BJ (cell line): ENCODE measurements around the gene ZNF740. TPM values are rescaled to one million over a fixed set of nuclear protein-coding genes. Genes with fewer than 3 reads are reported as not detected.
"Not testable (repeated sequence)": the region's sequence is repeated elsewhere in the genome, so short reads cannot be mapped to it uniquely, and the experiment has no call there.

ENCODE experiments used
- CTCF ChIA-PET: fragments of 350-600 bp; formaldehyde crosslinking; extraction: SDS; loops from one replicate; lab custom pipeline; 2021; ENCODE audit warnings: antibody characterized with exemption, inconsistent platforms; lab: Yijun Ruan, JAX
- POLR2A ChIA-PET: fragments of 300-600 bp; sonication (Branson Sonifier 250); formaldehyde crosslinking; extraction: SDS; loops from one replicate; lab custom pipeline; 2021; ENCODE audit warnings: antibody characterized with exemption; lab: Charles Lee
- DNase-seq: peaks from one replicate; pipeline ENCODE4 v3.0.0-alpha.2; 2011; ENCODE audit warnings: low read depth
- H3K27me3 ChIP-seq: 2 replicates; pipeline ENCODE4 v1.6.0; 2011; ENCODE audit warnings: low read length; ENCODE audit not compliant: control insufficient read depth, insufficient read depth
- H3K36me3 ChIP-seq: 2 replicates; pipeline ENCODE4 v1.5.1; 2011; ENCODE audit warnings: low read length; ENCODE audit not compliant: control insufficient read depth, insufficient read depth
- H3K4me3 ChIP-seq: 2 replicates; pipeline ENCODE4 v1.5.1; 2011; ENCODE audit warnings: low read depth, mild to moderate bottlenecking, control low read depth, low read length
- polyA plus RNA-seq: library from polyadenylated mRNA; depleted of rRNA; stranded (reverse); fragments of >200 nt; gene quantifications from 2 replicates; pipeline ENCODE4 v1.2.3, GENCODE V29; 2011
- TF ChIP-seq, protein P1 (sequence below): IDR thresholded peaks from 2 replicates; pipeline ENCODE4 v1.5.1; 2011; ENCODE audit warnings: low read depth, mild to moderate bottlenecking, control low read depth, inconsistent platforms, low read length, moderate library complexity; ENCODE audit not compliant: insufficient read depth

ZNF740 gene
- polyA plus RNA-seq, 1 experiment: 15.7 TPM

DNA sequence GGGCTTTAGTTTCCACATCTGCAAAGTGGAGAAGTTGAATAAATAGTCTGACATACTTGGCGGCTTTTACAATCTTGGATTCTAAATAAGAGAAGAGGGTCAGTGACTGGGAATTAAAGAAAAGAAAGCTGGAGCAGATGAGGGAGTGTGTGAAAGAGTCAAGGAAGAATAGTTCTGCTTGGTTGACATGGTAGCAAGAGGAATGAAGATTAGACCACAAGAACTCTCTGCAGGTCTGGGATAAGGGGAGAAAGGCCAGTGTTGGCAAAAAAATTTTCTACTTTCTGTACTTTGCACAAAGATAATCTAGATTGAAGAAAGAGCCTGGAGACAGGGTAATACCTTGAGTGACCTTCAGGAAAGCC is 20.6 kb downstream of the ZNF740 start:
- no peaks in the 10 kb centered on the region for H3K36me3 ChIP-seq
- no peak overlapping the region for H3K4me3 ChIP-seq
- TF ChIP-seq, protein P1, sequence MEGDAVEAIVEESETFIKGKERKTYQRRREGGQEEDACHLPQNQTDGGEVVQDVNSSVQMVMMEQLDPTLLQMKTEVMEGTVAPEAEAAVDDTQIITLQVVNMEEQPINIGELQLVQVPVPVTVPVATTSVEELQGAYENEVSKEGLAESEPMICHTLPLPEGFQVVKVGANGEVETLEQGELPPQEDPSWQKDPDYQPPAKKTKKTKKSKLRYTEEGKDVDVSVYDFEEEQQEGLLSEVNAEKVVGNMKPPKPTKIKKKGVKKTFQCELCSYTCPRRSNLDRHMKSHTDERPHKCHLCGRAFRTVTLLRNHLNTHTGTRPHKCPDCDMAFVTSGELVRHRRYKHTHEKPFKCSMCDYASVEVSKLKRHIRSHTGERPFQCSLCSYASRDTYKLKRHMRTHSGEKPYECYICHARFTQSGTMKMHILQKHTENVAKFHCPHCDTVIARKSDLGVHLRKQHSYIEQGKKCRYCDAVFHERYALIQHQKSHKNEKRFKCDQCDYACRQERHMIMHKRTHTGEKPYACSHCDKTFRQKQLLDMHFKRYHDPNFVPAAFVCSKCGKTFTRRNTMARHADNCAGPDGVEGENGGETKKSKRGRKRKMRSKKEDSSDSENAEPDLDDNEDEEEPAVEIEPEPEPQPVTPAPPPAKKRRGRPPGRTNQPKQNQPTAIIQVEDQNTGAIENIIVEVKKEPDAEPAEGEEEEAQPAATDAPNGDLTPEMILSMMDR: no peak
- H3K27me3 ChIP-seq: no peaks in the 10 kb centered on the region
- POLR2A ChIA-PET: no interaction called here
- no peak for DNase-seq
- CTCF ChIA-PET: interaction anchor here (1.2 to 4.7 kb wide), 3 partner anchors 10 to 135 kb away, joined by 3 to 37 read pairs (median 8); no protein-coding TSS in a partner anchor

DNA sequence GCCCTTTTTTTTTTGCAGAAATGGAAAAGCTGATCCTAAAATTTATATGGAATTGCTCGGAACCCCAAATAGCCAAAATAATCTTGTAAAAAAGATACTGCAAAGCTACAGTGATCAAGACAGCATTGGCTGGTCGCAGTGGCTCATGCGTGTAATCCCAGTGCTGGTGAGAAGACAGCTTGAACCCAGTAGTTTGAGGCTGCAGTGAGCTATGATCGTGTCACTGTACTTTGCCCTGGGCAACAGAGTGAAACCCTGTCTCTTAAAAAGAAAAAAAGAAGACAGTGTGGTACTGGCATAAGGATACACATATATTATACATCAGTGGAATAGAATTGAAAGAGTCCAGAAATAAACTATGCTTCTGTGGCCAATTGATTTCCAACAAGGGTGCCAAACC is 21.1 kb downstream of the ZNF740 start:
- TF ChIP-seq, protein P1: no peak
- Histone ChIP-seq H3K27me3 (no peaks in the 10 kb centered on the region), H3K4me3 (no peak overlapping the region), H3K36me3 (no peaks in the 10 kb centered on the region)
- ChIA-PET CTCF (interaction anchor here (0.8 to 1.8 kb wide), 5 partner anchors 12 to 143 kb away, joined by 3 to 8 read pairs (median 3); no protein-coding TSS in a partner anchor), POLR2A (interaction anchor here (0.6 kb wide), 1 partner anchor 21 kb away, joined by 3 read pairs; the partner anchor contains the start of genes CSAD and ZNF740)
- DNase-seq: no peak

DNA sequence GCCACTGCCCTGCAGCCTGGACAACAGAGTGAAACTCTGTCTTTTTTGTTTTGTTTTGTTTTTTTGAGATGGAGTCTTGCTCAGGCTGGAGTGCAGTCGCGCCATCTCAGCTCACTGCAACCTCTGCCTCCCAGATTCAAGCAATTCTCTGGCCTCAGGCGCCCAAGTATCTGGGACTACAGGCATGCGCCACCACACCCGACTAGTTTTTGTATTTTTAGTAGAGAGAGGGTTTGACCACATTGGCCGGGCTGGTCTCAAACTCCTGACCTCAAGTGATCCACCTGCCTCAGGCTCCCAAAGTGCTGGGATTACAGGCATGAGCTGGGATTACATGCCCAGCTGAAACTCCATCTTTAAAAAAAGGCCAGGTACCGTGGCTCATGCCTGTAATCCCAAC is 21.8 kb downstream of the ZNF740 start:
- CTCF ChIA-PET: interaction anchor here (0.8 to 1.6 kb wide), 5 partner anchors 12 to 142 kb away, joined by 3 to 7 read pairs (median 3); a partner anchor contains a TSS
- DNase-seq, H3K27me3 ChIP-seq, H3K4me3 ChIP-seq, H3K36me3 ChIP-seq, POLR2A ChIA-PET: not testable (repeated sequence)

DNA sequence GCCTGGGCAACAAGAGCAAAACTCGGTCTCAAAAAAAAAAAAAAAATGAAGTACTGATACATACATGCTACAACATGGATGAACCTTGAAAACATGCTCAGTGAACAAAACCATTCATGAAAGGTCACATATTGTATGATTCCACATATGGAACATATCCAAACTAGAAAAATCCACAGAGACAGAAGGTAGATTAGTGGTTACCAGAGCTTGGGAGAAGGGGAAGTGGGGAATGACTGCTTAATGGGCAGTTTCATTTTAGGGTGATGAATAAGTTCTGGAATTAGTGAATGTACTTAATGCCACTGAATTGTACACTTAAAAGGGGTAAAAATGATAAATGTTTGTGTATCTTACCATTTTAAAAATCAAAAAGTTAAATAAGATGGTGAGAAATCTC is 23.8 kb downstream of the ZNF740 start:
- DNase-seq: no peak
- H3K4me3 ChIP-seq: no peak overlapping the region
- H3K27me3 ChIP-seq: no peaks in the 10 kb centered on the region
- ChIA-PET POLR2A (no interaction called here), CTCF (interaction anchor here (0.9 to 1.6 kb wide), 3 partner anchors 9 to 138 kb away, joined by 3 to 5 read pairs (median 3); no protein-coding TSS in a partner anchor)
- TF ChIP-seq, protein P1: no peak
- H3K36me3 ChIP-seq: peaks cover 1% of the 10 kb centered on the region

DNA sequence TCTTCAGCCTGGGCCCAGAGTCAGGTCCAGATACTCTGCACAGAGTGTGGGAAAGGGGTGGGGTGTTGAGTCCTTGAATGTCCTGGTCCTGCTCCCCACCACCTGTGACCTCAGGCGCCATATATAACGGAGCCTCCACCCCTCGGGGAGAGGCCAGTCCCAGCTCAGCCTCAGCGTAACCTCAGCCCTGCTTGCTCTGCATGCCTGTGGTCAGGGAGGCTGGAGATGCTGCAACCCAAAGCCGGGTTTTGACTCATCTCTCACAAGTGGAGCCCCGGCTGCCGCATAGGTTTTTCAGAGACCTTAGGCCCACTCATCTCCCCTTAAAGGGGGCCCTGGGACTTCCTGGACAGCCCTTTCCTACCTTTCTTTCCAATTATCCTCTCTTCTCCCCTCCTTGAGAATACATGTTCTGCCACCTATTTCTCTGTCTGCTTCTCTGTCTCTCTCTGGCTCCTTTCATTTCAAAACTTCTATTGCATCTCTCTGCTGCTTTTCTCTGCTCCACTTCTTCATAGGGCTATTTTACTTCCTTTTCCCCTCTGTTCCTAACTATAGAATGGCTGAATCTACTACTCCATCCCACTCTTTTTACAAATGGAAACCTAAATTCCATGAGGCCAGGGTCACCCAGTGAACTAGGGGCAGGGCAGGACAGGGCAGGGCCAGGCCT is 25.4 kb downstream of the ZNF740 start:
- ChIA-PET POLR2A (no interaction called here), CTCF (interaction anchor here (0.7 to 2.1 kb wide), 4 partner anchors 8 to 116 kb away, joined by 3 to 6 read pairs (median 4); partner anchors contain the start of gene MYG1)
- H3K36me3 ChIP-seq: peaks cover 5% of the 10 kb centered on the region
- no peak overlapping the region for H3K4me3 ChIP-seq
- no peaks in the 10 kb centered on the region for H3K27me3 ChIP-seq
- no peak for DNase-seq
- TF ChIP-seq, protein P1: no peak
